GM19023 (cell line): ENCODE results near the gene FKBP1A.
A peak's percentile ranks its signal among the peaks of the same experiment; 100 is the strongest.

Experiments
- ATAC-seq: cut with Tn5 transposase; IDR thresholded peaks from one replicate; pipeline ENCODE4 v1.9.1; 2021; ENCODE audit warnings: mild to moderate bottlenecking, moderate library complexity; ENCODE audit not compliant: unreplicated experiment

Gene FKBP1A

GRCh38 chr20:1392693-1393506 is at the start of gene FKBP1A:
FKBP1A (minus strand) TSS chr20:1393054; CDS start chr20:1392998, 56 bp downstream.
- ATAC-seq: peak; percentile 88

- ATAC-seq: no peak
Measured at GRCh38 chr20:1442304-1442703, 49.5 kb upstream of the FKBP1A start.

DNA sequence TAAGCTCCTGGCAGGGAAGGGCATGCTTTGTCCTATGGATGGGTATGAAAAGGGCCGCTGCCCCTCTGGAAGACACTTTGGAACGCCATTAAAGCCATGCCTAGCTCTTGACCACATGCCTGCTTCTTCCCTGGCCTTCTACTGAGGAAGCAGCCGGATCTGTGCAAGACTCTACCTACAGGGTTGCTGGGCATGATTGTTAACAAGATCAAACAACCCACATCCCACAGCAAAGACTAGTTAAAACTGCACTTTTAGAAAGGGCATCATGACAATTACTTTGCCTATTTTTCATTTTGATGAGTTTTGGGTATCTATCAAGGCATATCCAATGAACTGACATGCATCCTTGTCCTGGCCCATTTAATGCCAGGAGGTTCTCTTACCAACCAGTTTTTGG is 48.3 kb upstream of the FKBP1A start:
- ATAC-seq: no peak

GRCh38 chr20:1440024-1440423 is 47.2 kb upstream of the FKBP1A start:
- no peak for ATAC-seq

- no peak for ATAC-seq
Measured at GRCh38 chr20:1438361-1438760, 45.5 kb upstream of the FKBP1A start.

GRCh38 chr20:1437235-1437904 is 44.5 kb upstream of the FKBP1A start:
- ATAC-seq: no peak

DNA sequence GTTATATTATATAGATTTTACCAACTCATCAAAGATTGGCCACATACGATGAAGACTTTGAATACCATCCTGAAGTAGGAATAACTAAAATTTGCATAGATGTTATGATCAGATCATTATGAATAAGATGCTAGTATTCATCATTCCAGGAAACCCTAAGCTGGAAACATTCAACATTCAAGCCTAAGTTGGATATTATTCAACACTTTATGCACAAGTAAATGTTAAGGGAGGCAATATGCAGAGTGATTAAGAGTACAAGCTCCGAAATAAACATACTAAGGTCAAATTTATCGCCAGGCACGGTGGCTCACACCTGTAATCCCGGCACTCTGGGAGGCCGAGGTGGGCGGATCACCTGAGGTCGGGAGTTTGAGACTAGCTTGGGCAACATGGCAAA is 43.4 kb upstream of the FKBP1A start:
- ATAC-seq: no peak

DNA sequence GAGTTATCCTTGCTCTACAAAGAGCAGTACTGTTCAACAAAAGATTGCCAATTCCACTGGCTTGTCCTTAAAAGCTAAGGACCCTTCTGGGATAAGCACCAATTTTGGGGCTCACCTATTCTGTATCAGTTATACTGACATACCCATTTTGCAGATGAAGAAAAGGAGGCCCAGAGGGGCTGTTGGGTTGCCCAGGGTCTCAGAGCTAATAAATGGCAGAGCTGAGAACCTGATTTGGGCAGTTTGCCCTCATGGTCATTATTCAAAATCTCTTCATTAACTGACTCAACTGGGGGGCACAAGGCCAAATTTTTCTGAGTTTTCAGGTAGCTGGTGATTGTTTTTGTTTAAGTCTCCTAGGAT is 42.5 kb upstream of the FKBP1A start:
- ATAC-seq: no peak

DNA sequence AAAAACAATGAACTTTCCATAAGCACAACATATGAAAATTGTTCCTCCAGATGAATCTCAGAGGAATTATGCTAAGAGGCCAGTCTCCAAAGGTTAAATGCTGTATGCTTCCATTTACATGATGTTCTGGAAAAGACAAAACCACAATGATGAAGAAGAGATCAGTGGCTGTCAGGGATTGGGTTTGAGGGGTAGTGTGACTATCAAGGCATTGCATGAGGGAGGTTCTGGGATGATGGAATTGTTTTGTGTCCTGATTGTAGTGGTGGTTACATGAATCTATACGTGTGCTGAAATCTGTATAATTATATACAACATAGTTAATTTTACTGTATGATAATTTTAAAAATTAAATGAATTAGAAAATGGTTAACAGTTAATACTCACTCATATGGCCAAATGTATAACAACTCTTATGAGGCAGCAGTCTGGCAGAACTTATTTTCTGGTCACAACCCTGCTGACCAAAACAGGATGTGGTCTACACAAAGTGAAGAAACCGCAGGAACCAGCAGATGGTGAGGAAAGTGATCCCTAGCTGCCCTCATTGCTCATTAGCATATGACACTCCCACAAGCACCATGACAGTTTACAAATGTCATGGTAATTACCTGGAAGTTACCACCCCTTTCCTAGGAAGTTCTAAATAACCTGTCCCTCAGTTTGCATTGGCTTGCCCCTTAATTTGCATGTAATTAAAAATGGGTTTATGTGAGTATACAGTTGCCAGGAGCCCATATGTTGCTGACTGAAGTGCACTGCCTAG is 41.9 kb upstream of the FKBP1A start:
- ATAC-seq: peak; percentile 91

- ATAC-seq: no peak
Measured at GRCh38 chr20:1431158-1431557, 38.3 kb upstream of the FKBP1A start.

DNA sequence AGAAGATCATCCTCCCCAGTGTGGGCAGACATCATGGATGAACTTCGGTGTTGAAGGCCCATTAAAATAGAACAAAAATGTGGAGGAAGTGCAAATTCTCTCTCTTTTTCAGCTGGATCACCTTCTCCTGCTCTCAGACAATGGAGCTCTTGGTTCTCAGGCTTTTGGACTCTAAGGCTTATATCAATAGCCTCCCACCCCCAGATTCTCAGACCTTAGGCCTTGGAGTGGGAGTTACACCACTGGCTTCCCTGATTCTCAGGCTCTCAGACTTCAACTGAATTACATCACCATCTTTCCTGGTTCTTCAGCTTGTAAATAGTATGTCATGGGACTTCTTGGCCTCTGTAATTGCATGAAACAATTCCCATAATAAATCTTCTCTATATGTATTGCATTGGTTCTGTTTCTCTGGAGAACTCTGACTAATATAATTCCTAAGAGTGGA is 37.2 kb upstream of the FKBP1A start:
- no peak for ATAC-seq

DNA sequence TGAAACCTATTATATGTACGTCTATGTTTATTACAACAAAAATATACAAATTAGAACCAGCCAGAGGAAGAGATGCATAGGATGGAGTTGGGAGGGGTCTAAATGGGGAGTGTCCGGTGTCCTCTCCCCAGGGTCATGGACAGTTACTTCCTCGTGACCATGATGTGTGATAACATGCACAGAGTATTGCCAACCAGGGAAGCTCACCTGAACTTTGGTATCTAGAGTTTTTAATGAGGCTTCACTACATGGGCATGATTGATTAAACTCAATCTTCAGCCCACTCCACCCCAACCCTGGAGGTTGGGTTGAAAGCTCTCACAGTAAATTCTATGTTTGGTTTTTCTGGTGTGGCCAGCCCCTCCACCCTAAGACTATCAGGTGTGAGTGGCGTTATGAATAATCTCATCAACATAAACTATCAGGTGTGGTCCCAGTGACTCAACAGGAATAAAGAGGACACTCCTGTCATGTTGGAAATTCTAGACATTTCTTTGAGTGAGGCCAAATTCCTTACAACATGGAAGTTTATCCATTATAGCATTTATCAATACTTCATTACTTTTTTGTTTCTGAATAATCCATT is 36.4 kb upstream of the FKBP1A start:
- ATAC-seq: no peak

DNA sequence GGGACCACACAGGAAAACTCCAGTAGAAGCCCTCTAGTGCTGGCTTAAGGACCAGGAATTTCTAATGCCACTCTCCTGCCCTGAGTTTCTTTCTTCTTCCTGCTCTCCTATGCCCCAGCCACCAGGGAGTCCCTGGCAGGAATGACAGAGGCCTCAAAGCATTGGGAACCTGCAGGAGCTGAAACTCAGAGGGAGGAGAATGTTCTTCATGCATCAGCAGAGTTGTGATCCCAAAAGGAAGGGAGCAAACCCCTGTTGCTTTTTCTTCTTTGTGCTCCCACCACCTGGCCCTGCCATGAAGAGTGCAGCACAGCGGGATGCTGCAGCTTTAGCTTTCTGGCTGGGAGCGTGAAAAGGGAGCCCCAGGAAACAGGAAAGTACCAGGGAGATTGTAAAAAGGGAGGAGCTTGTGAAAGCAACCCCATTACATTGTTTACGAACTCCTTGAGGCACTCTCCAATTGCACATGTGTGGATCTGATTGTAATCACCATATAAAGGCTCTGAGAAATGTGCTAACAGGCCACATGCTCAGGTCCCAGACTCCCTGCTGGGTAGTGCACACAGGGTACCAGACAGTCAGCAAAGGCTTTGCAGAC is 34.7 kb upstream of the FKBP1A start:
- ATAC-seq: no peak

DNA sequence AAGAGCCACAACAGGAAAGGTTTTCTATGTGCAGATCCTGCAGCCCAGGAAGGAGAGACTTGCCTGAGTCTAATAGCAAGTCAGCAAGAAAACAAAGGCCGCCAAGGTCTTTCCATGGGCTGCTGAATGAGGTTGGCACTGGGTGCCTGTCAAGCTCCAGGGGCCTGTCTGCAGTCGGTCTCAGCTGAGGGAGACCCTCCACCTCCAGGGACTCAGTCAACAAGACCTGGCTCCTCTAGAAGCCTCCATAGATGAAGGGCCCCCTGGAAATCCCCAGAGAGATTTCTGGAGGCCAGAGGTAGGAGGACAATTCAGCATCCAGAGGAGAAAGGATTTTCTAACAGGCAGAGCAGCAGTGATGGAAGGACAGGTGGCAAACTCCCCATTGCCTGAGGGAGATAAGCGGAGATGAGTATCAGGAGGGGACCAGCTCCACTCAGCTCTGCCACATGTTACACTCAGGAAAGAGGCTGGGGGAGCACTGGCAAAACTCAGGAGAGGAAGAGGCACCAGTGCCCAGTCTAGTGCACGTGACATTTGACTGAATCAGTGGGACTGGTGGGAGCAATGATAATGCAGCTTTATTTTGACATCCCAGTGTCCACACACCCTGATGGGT is 33.5 kb upstream of the FKBP1A start:
- ATAC-seq: no peak

DNA sequence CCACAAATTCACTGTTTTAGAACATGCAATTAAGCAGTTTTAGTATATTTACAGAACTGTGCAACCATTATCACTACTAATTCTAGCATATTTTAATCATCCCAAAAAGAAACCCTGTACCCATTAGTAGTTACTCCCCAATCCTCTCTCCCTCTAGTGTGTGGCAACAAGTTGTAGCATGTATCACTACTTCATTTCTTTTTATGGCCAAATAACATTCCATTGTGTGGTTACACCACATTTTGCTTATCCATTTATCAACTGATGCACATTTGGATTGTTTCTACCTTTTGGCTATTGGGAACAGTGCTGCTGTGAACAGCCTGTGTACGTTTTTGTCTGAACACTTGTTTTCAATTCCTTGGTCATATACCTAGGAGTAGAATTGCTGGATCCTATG is 31.5 kb upstream of the FKBP1A start:
- no peak for ATAC-seq

- no peak for ATAC-seq
Measured at GRCh38 chr20:1423625-1424106, 30.8 kb upstream of the FKBP1A start.

DNA sequence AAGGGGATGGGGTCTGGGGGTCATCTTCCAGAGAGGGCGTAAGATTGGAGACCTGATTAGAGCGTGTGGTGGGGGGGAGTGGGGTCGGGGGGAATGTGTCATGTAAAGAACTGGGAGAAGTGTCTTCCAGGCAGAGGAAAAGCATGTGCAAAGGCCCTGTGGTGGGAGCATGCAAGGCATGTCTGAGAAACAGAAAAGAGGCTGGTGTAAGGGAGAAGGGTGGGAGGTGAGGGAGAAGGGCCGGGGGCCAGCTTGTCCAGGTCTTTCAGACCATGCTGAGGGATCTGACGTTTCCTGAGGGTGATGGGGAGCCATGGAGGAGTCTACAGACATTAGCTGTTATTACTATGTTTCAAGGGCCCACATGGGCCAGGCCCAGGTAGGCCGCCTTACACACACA is 30.4 kb upstream of the FKBP1A start:
- no peak for ATAC-seq

DNA sequence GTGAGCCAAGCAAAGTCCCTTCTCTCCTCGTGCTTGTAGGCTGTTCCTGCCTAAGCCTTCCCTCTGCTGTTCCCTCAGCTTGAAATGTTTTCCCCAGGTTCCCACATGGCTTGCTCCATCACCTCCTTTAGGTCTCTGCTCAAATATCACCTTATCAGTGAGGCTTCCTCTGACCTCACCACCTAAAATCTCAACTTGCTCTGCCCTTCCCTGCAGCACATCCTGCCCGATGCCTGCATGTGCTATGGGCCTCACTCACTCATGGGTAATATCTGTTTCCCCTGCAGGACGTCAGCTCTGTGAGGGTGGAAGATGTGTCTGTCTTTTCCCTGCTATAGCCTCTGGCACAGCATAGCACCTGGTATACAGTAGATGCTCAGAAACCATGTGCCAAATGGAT is 29.9 kb upstream of the FKBP1A start:
- ATAC-seq: no peak

DNA sequence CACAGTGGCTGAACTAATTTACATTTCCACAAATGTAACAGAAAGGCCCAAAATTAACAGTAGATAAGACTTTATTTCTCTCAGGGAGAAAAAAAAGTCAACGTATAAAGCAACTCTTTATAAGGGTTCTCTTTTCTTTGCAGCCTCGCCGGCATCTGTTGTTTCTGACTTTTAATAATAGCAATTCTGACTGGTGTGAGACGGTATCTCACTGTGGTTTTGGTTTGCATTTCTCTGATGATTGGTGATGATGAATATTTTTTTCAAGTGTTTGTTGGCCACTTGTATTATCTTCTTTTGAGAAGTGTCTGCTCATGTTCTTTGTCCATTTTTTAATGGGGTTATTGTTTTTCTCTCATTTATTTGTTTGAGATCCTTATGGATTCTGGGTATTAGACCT is 27.2 kb upstream of the FKBP1A start:
- ATAC-seq: no peak

- ATAC-seq: no peak
Measured at GRCh38 chr20:1418350-1418749, 25.5 kb upstream of the FKBP1A start.
